Activated CD8-positive, alpha-beta T cell treated with anti-CD3 and anti-CD28 coated beads for 36 hours (primary cell): ENCODE data around the gene ZMPSTE24. TPM values are rescaled to one million over a fixed set of nuclear protein-coding genes. Genes with fewer than 3 reads are reported as not detected.

ENCODE experiments used
- ATAC-seq: fragments of 200-7000 bp; cut with Tn5 transposase; one replicate; pipeline ENCODE4 v1.10.0; 2021; ENCODE audit warnings: mild to moderate bottlenecking, moderate library complexity
- CTCF ChIA-PET: fragments of 350-600 bp; sonication (Branson Sonifier 250); formaldehyde crosslinking; loops from one replicate; lab custom pipeline; 2021; ENCODE audit warnings: antibody characterized with exemption; lab: Charles Lee
- POLR2A ChIA-PET: fragments of 350-600 bp; sonication (Branson Sonifier 250); formaldehyde crosslinking; loops from one replicate; lab custom pipeline; 2021; ENCODE audit warnings: antibody characterized with exemption; lab: Charles Lee
- DNase-seq: peaks from one replicate; pipeline ENCODE4 v3.0.0-alpha.2; 2020
- H3K27ac Mint-ChIP-seq: one replicate; pipeline ENCODE4 v1.8.0; 2021; ENCODE audit warnings: mild to moderate bottlenecking, mixed read lengths
- H3K27me3 Mint-ChIP-seq: one replicate; pipeline ENCODE4 v1.8.0; 2021; ENCODE audit warnings: mixed read lengths
- H3K36me3 Mint-ChIP-seq: one replicate; pipeline ENCODE4 v1.8.0; 2021; ENCODE audit warnings: low read depth, mixed read lengths
- H3K4me1 Mint-ChIP-seq: one replicate; pipeline ENCODE4 v1.8.0; 2021; ENCODE audit warnings: low read depth, mixed read lengths
- H3K4me3 Mint-ChIP-seq: one replicate; pipeline ENCODE4 v1.8.0; 2021; ENCODE audit warnings: mild to moderate bottlenecking, moderate library complexity, mixed read lengths
- H3K9me3 Mint-ChIP-seq: one replicate; pipeline ENCODE4 v1.8.0; 2021; ENCODE audit warnings: mixed read lengths
- intact Hi-C: fragments of 100-400 bp; cut with micrococcal nuclease; formaldehyde crosslinking; loops from one replicate; pipeline ENCODE4 v1.10.0; 2022
- total RNA-seq, 2 experiments: library from RNA; stranded (reverse); gene quantifications; one replicate each; pipeline ENCODE4 v1.2.3, GENCODE V29; 2021
- TF ChIP-seq, protein P1 (sequence below): fragments of 200-600 bp; IDR thresholded peaks from one replicate; pipeline ENCODE4 v1.8.0; 2022; ENCODE audit warnings: antibody characterized with exemption, mild to moderate bottlenecking

Gene ZMPSTE24
- total RNA-seq, 2 experiments from 2014 or later = 20.1 to 21.2 TPM

DNA sequence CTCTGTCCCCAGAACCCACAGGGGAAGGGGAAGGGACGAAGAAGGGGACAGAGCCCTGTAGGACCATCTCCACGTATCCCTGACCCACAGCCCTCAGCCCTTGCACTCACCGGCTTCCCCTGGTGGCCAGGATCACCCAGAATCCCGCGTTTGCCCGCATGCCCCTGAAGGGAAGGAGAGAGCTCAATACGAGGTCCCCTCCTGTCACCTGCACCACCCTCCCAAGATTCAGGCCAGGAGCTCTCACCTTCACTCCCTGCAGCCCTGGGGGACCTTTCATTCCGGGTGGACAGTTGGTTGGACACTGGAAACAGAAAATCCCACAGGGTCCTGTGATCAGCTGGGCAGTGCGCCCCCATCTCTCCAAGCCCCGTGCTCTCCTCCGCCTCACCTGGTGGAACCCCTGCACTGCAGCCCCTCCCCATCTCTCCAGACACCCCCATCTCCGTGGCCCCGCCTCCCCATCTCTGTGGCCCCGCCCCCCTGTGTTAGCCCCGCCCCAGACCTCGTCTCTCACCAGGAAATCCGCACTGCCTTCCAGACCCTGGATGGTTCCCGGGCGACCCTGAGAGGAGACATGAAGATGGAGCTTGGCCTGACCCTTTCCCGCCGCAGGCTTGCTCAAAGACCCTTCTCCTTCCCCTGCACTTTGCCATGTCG lies 53.1 kb downstream of the ZMPSTE24 start:
- DNase-seq = no peak

DNA sequence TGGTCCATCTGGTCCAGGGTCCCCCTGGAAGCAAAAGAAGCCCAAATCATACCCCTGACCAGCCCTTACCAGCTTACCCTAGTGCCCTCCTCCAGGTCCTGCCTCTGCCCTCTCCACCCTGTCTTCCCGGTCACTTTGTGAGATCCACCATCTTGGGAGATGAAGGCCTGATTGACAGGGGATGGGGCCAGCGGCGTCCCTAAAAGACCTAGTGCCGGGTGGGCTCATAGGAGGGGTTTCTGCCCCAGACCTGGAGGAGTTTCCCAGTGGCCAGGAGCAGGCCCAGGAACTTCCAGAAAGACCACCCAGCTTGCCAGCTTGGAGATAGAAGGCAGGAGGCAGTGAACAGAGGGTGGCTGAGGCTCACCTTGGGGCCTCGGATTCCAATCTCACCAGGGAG lies 53.7 kb downstream of the ZMPSTE24 start:
- Mint-ChIP-seq H3K27ac (no peak overlapping the region), H3K9me3 (no peaks in the 10 kb centered on the region), H3K36me3 (no peaks in the 10 kb centered on the region), H3K4me3 (no peak overlapping the region), H3K27me3 (no peaks in the 10 kb centered on the region), H3K4me1 (peaks cover 22% of the 10 kb centered on the region)
- CTCF ChIA-PET = interaction anchor here (1.1 to 1.6 kb wide), 4 partner anchors 28 to 158 kb away, joined by 3 to 5 read pairs (median 4); no protein-coding TSS in a partner anchor
- TF ChIP-seq, protein P1, sequence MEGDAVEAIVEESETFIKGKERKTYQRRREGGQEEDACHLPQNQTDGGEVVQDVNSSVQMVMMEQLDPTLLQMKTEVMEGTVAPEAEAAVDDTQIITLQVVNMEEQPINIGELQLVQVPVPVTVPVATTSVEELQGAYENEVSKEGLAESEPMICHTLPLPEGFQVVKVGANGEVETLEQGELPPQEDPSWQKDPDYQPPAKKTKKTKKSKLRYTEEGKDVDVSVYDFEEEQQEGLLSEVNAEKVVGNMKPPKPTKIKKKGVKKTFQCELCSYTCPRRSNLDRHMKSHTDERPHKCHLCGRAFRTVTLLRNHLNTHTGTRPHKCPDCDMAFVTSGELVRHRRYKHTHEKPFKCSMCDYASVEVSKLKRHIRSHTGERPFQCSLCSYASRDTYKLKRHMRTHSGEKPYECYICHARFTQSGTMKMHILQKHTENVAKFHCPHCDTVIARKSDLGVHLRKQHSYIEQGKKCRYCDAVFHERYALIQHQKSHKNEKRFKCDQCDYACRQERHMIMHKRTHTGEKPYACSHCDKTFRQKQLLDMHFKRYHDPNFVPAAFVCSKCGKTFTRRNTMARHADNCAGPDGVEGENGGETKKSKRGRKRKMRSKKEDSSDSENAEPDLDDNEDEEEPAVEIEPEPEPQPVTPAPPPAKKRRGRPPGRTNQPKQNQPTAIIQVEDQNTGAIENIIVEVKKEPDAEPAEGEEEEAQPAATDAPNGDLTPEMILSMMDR = no peak
- ATAC-seq (no peak), DNase-seq (no peak)
- intact Hi-C loops = loop anchor here (10.0 kb wide), 2 partner anchors 93 to 157 kb away; no protein-coding TSS in a partner anchor
- POLR2A ChIA-PET = interaction anchor here (1.1 kb wide), 1 partner anchor 162 kb away, joined by 3 read pairs; no protein-coding TSS in a partner anchor

More for the DNA sequence above, 53.1 kb downstream of the ZMPSTE24 start:
- TF ChIP-seq, protein P1 = no peak
- no peaks in the 10 kb centered on the region for H3K9me3 Mint-ChIP-seq
- H3K27me3 Mint-ChIP-seq = no peaks in the 10 kb centered on the region
- intact Hi-C loops = loop anchor here (10.0 kb wide), 2 partner anchors 94 to 156 kb away; no protein-coding TSS in a partner anchor
- CTCF ChIA-PET = interaction anchor here (1.1 to 1.6 kb wide), 5 partner anchors 28 to 158 kb away, joined by 3 to 7 read pairs (median 4); no protein-coding TSS in a partner anchor
- no peak overlapping the region for H3K4me3 Mint-ChIP-seq
- peaks cover 20% of the 10 kb centered on the region for H3K4me1 Mint-ChIP-seq
- H3K36me3 Mint-ChIP-seq = no peaks in the 10 kb centered on the region
- ATAC-seq = no peak
- no peak overlapping the region for H3K27ac Mint-ChIP-seq
- POLR2A ChIA-PET = interaction anchor here (1.1 kb wide), 1 partner anchor 161 kb away, joined by 3 read pairs; no protein-coding TSS in a partner anchor

- intact Hi-C loops = loop anchor here (10.0 kb wide), 2 partner anchors 92 to 158 kb away; no protein-coding TSS in a partner anchor
- Mint-ChIP-seq H3K27ac (no peak overlapping the region), H3K9me3 (no peaks in the 10 kb centered on the region), H3K4me1 (peaks cover 23% of the 10 kb centered on the region), H3K4me3 (no peak overlapping the region), H3K27me3 (peaks cover 3% of the 10 kb centered on the region), H3K36me3 (no peaks in the 10 kb centered on the region)
- CTCF ChIA-PET = interaction anchor here (1.3 to 5.3 kb wide), 4 partner anchors 25 to 168 kb away, joined by 5 to 108 read pairs (median 38); no protein-coding TSS in a partner anchor
- DNase-seq (peak; percentile 42), ATAC-seq (no peak)
- TF ChIP-seq, protein P1 = no peak
- POLR2A ChIA-PET = no interaction called here
These were observed 54.5 kb downstream of the ZMPSTE24 start for GRCh38 chr1:40312238-40313205.

DNA sequence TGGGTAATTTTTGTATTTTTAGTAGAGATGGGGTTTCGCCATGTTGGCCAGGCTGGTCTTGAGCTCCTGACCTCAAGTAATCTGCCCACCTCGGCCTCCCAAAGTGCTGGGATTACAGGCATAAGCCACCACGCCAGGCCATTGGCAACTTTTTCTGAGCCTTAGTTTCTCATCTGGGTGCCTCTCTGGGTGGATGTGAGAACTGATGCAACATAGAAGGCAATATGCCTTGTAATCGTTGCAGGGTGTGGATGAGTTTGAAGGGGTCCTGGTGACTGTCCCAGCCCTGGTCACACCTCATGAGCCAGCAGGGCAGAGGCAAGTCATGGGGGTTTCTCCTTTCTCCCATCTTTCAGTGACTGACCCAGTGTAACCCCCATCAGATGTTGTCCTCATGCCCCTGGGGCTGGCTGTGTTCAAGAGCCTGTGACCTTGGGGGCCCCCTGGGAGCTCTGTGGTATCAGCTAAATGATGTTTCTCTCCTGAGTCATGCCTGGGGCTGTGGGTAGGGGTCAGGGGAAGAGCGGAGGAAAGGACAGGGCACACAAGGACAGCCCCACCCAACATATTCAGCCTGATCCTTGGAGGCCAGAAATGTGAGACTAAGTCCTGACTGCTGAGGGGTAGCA lies 55.4 kb downstream of the ZMPSTE24 start:
- CTCF ChIA-PET = interaction anchor here (1.8 to 5.3 kb wide), 4 partner anchors 24 to 169 kb away, joined by 8 to 108 read pairs (median 49); no protein-coding TSS in a partner anchor
- TF ChIP-seq, protein P1 = no peak
- intact Hi-C loops = loop anchor here (10.0 kb wide), 2 partner anchors 91 to 159 kb away; no protein-coding TSS in a partner anchor
- Mint-ChIP-seq H3K9me3 (no peaks in the 10 kb centered on the region), H3K4me1 (peaks cover 29% of the 10 kb centered on the region), H3K27ac (peak overlapping the region; percentile 8), H3K36me3 (no peaks in the 10 kb centered on the region), H3K27me3 (peaks cover 9% of the 10 kb centered on the region), H3K4me3 (no peak overlapping the region)
- DNase-seq = peak; percentile 22
- no peak for ATAC-seq
- POLR2A ChIA-PET = interaction anchor here (0.7 kb wide), 1 partner anchor 72 kb away, joined by 4 read pairs; no protein-coding TSS in a partner anchor
